Stimulated activated CD4-positive, alpha-beta T cell treated with anti-CD3 and anti-CD28 coated beads, Interleukin-2, amount 100 ng/mL, for 48 hours (primary cell): Measurements from ENCODE around the gene GAS2.

Experiments
- DNase-seq, 2 donors: peaks; one replicate each; pipeline ENCODE4 v3.0.0-alpha.2; 2020

The GAS2 gene

DNA sequence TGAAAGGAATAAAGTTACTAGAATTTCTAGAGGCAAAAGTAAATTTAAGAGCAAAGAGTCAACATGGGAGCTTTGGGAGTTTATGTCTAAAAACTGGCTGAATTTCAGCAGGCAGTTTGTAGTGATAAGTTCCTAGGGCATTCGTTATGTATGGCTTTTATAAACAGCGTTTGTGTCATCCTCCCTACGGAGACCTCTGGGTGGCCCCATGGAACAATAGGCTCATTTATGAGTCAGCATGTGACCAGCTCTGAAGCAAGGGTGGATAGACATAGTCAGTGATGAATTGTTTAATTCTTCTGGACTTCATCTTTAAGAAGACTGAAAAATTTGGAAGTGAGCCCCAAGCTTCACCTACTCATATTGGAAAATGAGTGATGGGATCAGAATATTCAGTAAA, 126.1 kb downstream of the GAS2 start:
- DNase-seq, result no peak

GRCh38 chr11:22795914-22796313, 129.5 kb downstream of the GAS2 start:
- no peak for DNase-seq

GRCh38 chr11:22797047-22797446, 130.6 kb downstream of the GAS2 start:
- no peak for DNase-seq

DNA sequence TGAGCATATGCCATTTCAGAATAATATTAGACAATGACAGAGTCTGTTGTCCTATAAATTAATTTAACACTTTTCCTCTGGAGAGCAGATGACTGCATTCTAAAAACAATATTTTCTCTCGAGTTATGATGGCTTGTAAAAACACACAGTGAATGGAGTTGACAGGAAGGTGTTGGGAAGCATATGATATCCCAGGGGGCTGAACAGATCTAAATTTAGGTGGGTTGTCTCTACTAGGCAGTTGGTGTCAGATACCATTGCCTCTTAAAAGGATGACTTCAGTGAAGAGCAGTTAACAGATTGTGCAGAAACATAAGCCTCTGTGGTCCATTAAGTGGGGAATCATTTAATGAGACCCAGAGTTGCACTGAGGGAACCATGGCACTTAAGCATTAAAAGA, 132.5 kb downstream of the GAS2 start:
- DNase-seq, result no peak

GRCh38 chr11:22800482-22800881, 134.1 kb downstream of the GAS2 start:
- no peak for DNase-seq

DNA sequence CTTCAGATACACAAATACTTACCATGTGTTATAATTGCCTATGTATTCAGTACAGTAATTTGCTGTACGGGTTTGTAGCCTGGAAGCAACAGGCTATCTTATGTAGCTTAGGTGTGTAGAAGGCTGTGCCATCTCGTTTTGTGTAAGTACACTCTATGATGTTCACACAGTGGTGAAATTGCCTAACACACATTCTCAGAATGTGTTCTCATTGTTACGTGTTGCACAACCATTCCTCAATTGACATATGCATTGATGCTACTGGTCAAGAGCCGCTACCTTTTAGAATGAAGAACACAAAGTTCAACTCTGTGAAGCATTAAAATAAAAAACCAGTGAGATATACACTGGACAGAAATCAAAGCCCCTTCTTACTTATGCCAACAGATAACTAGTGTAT, 136.4 kb downstream of the GAS2 start:
- no peak for DNase-seq

GRCh38 chr11:22807391-22807790, 141.0 kb downstream of the GAS2 start:
- DNase-seq, result no peak

GRCh38 chr11:22807855-22808570, 141.6 kb downstream of the GAS2 start:
- no peak for DNase-seq

DNA sequence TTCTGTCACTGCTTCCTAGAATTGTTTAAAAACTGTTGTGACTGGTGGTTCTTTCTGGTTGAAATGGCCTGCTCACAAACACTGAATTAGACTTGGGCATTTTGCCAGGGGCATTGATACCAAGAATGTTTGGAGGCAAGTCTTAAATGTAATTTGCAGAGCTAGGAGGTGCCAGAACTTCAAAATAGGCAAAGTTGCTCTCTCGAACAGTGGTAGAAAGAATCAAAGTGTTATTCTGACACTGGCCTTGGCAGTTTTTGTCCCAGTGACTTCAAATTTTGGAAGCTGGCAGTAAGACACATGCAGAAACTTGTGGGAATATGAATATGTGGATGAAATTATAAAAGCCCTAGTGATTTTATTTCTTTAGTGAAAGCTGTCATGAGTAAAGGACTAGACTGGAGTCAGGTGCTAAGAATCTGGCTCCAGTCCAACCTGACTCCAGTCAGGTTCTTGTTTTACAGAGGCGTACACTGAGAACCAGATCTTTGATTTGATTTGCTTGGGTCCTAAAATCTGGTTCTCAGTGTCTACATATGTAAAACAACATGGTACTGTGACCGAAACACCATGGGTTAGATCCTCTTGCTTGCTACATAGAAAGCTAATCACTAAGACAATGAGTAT, 142.3 kb downstream of the GAS2 start:
- no peak for DNase-seq

GRCh38 chr11:22809893-22810292, 143.5 kb downstream of the GAS2 start:
- no peak for DNase-seq

DNA sequence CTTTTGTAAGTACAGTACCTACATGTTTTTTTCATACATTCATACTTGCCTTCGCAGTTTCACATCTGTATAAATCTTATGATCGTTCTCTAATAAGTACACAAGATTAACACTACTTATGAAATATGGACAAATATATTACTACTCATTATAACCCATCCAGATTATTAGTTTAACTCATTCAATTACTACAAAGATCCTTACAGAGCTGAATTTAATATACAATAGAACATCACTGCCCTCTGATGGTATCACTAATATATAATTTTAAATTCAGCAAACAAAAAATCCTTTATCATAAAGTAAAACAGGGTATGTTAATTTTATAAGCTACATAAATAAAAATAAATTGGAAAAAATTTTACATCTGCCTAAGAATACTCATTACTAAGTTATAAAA, 155.8 kb downstream of the GAS2 start:
- no peak for DNase-seq

DNA sequence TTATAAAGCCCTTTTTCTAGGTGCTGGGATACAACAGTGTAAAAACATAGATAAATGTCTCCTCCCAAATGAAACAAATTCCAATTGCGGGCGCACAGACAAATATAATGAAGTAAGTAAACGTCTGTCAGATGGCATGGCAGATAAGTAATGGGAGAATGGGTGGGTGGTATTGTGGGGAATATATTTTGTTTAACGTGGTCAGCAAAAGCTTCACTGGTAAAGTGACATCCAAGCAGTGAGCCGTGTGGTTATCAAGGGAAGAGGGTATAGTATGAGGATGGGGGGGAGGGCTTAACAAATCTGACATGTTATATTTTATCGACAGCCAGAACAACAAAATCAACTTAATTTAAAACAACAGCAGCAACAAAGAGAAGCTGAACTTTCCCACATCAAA, 162.0 kb downstream of the GAS2 start:
- DNase-seq, result no peak

- peak; percentile 93 to 95 for DNase-seq
Measured at GRCh38 chr11:22829231-22830081, 163.0 kb downstream of the GAS2 start, which contains the start of gene SVIP. SVIP (minus strand) TSS chr11:22829801; CDS start chr11:22829748, 53 bp downstream.

DNA sequence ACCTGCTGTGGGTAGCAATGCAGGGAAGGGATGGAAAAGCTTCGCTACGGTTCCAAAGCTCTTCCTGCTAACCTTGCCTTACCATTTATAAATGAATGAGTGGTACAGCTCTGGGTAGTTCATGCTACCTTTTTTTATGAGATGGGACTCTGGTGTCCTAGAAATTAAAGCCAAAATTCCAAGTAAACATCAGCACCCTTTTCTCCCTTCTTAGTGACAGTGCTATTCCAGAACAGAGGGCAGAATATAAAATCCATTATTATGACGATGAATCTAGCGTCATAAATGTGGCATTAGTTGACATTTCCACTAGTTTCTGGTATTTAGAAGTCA, 163.6 kb downstream of the GAS2 start:
- no peak for DNase-seq

DNA sequence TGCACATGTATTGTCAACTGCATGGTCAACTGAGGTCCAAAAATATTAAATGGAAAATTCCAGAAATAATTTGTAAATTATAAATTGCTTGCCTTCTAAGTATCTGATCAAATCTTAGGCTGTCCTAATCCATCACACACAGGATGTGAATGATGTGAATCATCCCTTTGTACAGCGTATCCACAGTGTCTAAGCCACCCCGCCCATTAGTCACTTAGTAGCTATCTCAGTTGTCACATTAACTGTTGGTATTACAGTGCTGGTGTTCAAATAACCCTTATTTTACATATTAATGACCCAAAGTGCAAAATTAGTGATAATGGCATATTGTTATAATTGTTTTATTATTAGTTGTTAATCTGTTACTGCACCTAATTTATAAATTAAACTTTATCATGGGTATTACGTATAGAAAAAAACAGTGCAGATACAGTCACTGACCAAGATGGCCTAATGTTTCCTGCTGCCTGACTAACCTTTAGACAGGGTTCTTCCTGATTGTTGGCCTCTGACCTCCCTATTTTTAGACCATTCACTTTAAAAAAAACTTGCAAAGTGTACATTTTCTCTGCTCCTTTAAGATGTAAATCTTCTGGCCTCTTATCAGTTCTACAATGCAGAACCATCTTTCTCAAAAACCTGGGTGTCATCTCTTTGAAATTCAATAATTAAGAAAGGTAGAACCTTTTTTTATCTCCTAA, 166.1 kb downstream of the GAS2 start:
- DNase-seq, result no peak

GRCh38 chr11:22846726-22847125, 180.3 kb downstream of the GAS2 start:
- no peak for DNase-seq

DNA sequence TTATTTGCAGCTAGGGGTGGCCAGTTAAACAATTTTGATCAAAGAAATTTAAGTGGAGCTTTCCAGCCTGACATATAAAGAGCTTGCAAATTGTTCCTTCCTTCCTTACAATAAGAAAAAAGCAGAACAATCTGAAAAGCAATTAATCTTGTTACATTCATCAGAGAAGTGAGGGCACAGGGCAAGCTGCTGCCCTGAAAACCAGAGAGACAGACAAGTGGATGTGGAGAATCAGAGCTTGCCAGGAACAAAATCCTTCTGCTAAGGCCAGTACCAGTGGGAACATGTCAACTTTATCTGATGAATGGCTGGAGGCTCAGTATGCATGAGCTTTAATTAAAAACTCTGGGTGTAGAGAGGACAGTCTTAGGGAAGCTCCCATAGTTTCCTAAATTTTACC, 185.1 kb downstream of the GAS2 start:
- no peak for DNase-seq

- no peak for DNase-seq
Measured at GRCh38 chr11:22859756-22860155, 193.3 kb downstream of the GAS2 start.

DNA sequence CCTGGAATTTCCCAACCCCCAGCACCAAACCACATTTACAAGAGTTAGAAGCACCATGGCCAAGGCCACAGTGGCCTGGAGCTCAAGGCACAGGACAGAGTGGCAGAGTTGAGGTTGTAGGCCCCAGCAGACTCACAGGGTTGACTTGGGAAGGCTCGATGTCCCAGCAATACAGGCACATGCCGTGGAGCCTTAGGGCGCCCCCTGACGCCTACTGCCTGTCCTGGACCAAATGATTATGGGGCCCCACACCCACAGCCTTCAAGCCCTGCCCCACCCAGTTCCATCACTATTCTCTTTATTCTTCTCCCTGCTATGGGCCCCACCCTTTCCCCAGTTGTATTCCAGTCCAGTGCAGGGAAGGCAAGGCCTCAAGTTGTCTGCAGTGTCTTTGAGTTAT, 193.8 kb downstream of the GAS2 start, which contains the start of gene CCDC179:
Gene CCDC179, minus strand, starts transcription at position 234 of the 400 bp plus-strand sequence. Its CDS starts 53 bp downstream, at position 181.
- no peak for DNase-seq
